HepG2 (cell line): ENCODE measurements around the gene SLC35A3. TPM values are rescaled to one million over a fixed set of nuclear protein-coding genes. Genes with fewer than 3 reads are reported as not detected.

Source experiments
- HIC2 ChIP-seq: sonication (generic); formaldehyde crosslinking; IDR thresholded peaks from 2 replicates; pipeline ENCODE4 v1.9.0; 2022; ENCODE audit warnings: low read depth, missing genetic modification reagents
- TRAFD1 ChIP-seq: sonication (generic); formaldehyde crosslinking; IDR thresholded peaks from 2 replicates; pipeline ENCODE4 v1.5.1; 2020; ENCODE audit warnings: missing genetic modification reagents, mild to moderate bottlenecking, borderline replicate concordance
- XRCC5 ChIP-seq: fragments of 200-400 bp; formaldehyde crosslinking; optimal IDR thresholded peaks from 2 replicates; pipeline ENCODE3; 2017; ENCODE audit warnings: mild to moderate bottlenecking, low read length
- ZBTB14 ChIP-seq: sonication (generic); formaldehyde crosslinking; IDR thresholded peaks from 2 replicates; pipeline ENCODE4 v1.4.0; 2020; ENCODE audit warnings: missing genetic modification reagents
- ZFP90 ChIP-seq: sonication (generic); formaldehyde crosslinking; IDR thresholded peaks from 2 replicates; pipeline ENCODE4 v1.8.0; 2022; ENCODE audit warnings: missing genetic modification reagents, mild to moderate bottlenecking, inconsistent platforms, borderline replicate concordance
- ZNF253 ChIP-seq: sonication (generic); formaldehyde crosslinking; IDR thresholded peaks from 2 replicates; pipeline ENCODE4 v1.8.0; 2022; ENCODE audit warnings: mild to moderate bottlenecking, missing genetic modification reagents, borderline replicate concordance
- polyA plus RNA-seq, 8 experiments: library from polyadenylated mRNA; depleted of rRNA in 3 of 8; stranded (reverse) in 7 of 8; unstranded in 1 of 8; fragments of >200 nt; fragmentation: Illumina TruSeq in 4 of 8; extraction: Trizol in 4 of 8; gene quantifications; 2 replicates each; pipeline versions ENCODE4 v1.2.1 to v1.2.3, GENCODE V29; 2011 to 2016; ENCODE audit warnings: low read depth in 4 of 8, missing spikeins in 1 of 8, mixed read lengths in 1 of 8; ENCODE audit not compliant: insufficient read depth in 1 of 8
- total RNA-seq, 5 experiments: library from RNA; depleted of rRNA; stranded (reverse); fragments of >200 nt; fragmentation: Illumina TruSeq; extraction: Trizol; gene quantifications; 2 replicates each; pipeline ENCODE4 v1.2.3, GENCODE V29; 2016; ENCODE audit warnings: low read depth in 1 of 5
- TF ChIP-seq, protein P1 (sequence below): sonication (generic); formaldehyde crosslinking; IDR thresholded peaks from 2 replicates; pipeline ENCODE4 v1.4.0; 2020; ENCODE audit warnings: missing genetic modification reagents
- TF ChIP-seq, protein P2 (sequence below): sonication (generic); formaldehyde crosslinking; IDR thresholded peaks from 2 replicates; pipeline ENCODE4 v1.4.0; 2020; ENCODE audit warnings: missing genetic modification reagents, borderline replicate concordance
- TF ChIP-seq, protein P3 (sequence below): sonication (generic); formaldehyde crosslinking; IDR thresholded peaks from 2 replicates; pipeline ENCODE4 v1.8.0; 2022; ENCODE audit warnings: mild to moderate bottlenecking, missing genetic modification reagents; ENCODE audit not compliant: insufficient replicate concordance

Gene SLC35A3
- total and polyA plus RNA-seq, 2 of the 13 experiments (the other 11 are each of a cell fraction or from before 2014, with no cell fraction given) = 11.2 to 24.9 TPM

DNA sequence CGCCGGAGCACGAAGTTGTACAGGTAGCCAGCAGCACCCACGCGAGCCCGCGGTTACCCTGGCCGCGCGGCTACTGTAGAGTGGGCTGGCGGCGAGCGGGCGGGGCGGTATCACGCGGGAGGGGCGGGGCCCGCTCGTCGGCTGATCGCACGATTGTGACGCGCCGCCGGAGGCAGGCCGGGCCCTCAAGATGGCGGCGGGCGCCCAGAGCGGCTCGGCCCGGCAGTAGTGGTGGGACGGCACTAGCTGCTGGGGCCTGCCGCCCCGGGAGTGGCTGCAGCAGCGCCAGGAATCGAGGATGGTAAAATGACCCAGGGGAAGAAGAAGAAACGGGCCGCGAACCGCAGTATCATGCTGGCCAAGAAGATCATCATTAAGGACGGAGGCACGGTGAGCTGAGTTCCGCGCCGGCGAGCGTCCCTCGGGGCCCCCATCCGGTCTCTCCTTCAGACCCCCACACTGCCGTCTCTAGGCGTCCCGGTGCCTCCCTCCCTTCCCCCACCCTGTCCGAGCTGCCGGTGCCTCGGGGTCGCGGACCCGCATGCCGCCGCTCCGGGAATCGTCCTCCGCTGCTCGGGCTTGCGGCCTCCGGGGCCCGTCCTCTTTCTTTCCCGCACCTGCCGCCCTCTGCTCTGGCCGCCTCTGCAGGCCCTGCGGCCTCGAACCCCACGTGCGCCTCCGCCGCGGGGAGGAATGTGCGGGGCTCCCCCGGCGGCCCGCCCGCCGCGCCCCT is 68.3 kb downstream of the SLC35A3 start (continued):
- TF ChIP-seq, protein P1, sequence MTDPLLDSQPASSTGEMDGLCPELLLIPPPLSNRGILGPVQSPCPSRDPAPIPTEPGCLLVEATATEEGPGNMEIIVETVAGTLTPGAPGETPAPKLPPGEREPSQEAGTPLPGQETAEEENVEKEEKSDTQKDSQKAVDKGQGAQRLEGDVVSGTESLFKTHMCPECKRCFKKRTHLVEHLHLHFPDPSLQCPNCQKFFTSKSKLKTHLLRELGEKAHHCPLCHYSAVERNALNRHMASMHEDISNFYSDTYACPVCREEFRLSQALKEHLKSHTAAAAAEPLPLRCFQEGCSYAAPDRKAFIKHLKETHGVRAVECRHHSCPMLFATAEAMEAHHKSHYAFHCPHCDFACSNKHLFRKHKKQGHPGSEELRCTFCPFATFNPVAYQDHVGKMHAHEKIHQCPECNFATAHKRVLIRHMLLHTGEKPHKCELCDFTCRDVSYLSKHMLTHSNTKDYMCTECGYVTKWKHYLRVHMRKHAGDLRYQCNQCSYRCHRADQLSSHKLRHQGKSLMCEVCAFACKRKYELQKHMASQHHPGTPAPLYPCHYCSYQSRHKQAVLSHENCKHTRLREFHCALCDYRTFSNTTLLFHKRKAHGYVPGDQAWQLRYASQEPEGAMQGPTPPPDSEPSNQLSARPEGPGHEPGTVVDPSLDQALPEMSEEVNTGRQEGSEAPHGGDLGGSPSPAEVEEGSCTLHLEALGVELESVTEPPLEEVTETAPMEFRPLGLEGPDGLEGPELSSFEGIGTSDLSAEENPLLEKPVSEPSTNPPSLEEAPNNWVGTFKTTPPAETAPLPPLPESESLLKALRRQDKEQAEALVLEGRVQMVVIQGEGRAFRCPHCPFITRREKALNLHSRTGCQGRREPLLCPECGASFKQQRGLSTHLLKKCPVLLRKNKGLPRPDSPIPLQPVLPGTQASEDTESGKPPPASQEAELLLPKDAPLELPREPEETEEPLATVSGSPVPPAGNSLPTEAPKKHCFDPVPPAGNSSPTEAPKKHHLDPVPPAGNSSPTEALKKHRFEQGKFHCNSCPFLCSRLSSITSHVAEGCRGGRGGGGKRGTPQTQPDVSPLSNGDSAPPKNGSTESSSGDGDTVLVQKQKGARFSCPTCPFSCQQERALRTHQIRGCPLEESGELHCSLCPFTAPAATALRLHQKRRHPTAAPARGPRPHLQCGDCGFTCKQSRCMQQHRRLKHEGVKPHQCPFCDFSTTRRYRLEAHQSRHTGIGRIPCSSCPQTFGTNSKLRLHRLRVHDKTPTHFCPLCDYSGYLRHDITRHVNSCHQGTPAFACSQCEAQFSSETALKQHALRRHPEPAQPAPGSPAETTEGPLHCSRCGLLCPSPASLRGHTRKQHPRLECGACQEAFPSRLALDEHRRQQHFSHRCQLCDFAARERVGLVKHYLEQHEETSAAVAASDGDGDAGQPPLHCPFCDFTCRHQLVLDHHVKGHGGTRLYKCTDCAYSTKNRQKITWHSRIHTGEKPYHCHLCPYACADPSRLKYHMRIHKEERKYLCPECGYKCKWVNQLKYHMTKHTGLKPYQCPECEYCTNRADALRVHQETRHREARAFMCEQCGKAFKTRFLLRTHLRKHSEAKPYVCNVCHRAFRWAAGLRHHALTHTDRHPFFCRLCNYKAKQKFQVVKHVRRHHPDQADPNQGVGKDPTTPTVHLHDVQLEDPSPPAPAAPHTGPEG (CRISPR knock-in tag) = peak; percentile 53
- TF ChIP-seq, protein P2, sequence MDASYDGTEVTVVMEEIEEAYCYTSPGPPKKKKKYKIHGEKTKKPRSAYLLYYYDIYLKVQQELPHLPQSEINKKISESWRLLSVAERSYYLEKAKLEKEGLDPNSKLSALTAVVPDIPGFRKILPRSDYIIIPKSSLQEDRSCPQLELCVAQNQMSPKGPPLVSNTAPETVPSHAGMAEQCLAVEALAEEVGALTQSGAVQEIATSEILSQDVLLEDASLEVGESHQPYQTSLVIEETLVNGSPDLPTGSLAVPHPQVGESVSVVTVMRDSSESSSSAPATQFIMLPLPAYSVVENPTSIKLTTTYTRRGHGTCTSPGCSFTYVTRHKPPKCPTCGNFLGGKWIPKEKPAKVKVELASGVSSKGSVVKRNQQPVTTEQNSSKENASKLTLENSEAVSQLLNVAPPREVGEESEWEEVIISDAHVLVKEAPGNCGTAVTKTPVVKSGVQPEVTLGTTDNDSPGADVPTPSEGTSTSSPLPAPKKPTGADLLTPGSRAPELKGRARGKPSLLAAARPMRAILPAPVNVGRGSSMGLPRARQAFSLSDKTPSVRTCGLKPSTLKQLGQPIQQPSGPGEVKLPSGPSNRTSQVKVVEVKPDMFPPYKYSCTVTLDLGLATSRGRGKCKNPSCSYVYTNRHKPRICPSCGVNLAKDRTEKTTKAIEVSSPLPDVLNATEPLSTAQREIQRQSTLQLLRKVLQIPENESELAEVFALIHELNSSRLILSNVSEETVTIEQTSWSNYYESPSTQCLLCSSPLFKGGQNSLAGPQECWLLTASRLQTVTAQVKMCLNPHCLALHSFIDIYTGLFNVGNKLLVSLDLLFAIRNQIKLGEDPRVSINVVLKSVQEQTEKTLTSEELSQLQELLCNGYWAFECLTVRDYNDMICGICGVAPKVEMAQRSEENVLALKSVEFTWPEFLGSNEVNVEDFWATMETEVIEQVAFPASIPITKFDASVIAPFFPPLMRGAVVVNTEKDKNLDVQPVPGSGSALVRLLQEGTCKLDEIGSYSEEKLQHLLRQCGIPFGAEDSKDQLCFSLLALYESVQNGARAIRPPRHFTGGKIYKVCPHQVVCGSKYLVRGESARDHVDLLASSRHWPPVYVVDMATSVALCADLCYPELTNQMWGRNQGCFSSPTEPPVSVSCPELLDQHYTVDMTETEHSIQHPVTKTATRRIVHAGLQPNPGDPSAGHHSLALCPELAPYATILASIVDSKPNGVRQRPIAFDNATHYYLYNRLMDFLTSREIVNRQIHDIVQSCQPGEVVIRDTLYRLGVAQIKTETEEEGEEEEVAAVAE (CRISPR knock-in tag) = peak; percentile 52; the same call in 1 of the 2 replicates
- TF ChIP-seq ZNF253 (CRISPR knock-in tag) (no peak), ZFP90 (no peak; the same call in 1 of the 2 replicates), XRCC5 (no peak), ZBTB14 (CRISPR knock-in tag) (peak; percentile 38; the same call in 1 of the 2 replicates), TRAFD1 (CRISPR knock-in tag) (no peak), HIC2 (CRISPR knock-in tag) (no peak)
- TF ChIP-seq, protein P3, sequence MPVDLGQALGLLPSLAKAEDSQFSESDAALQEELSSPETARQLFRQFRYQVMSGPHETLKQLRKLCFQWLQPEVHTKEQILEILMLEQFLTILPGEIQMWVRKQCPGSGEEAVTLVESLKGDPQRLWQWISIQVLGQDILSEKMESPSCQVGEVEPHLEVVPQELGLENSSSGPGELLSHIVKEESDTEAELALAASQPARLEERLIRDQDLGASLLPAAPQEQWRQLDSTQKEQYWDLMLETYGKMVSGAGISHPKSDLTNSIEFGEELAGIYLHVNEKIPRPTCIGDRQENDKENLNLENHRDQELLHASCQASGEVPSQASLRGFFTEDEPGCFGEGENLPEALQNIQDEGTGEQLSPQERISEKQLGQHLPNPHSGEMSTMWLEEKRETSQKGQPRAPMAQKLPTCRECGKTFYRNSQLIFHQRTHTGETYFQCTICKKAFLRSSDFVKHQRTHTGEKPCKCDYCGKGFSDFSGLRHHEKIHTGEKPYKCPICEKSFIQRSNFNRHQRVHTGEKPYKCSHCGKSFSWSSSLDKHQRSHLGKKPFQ (CRISPR knock-in tag) = peak; percentile 43
